Trophoblast cell (in vitro differentiated cells and primary cell): Measurements from ENCODE around the gene GABRG3.
"Not testable (repeated sequence)": the region's sequence is repeated elsewhere in the genome, so short reads cannot be mapped to it uniquely, and the experiment has no call there.

ENCODE experiments used
- DNase-seq, 2 donors: peaks; one replicate each; pipeline ENCODE4 v3.0.0-alpha.2; 2016
- H2AFZ ChIP-seq: 2 replicates; pipeline ENCODE4 v1.6.1; 2013; ENCODE audit warnings: low read length, moderate library complexity, mild to moderate bottlenecking; ENCODE audit not compliant: insufficient read depth, poor library complexity
- H2AK5ac ChIP-seq: 2 replicates; pipeline ENCODE4 v1.6.1; 2013; ENCODE audit warnings: mild to moderate bottlenecking, low read length
- H2BK120ac ChIP-seq: 2 replicates; pipeline ENCODE4 v1.6.1; 2013; ENCODE audit warnings: low read length, mild to moderate bottlenecking, moderate library complexity; ENCODE audit not compliant: insufficient read depth, poor library complexity
- H2BK12ac ChIP-seq: 2 replicates; pipeline ENCODE4 v1.6.1; 2013; ENCODE audit warnings: mild to moderate bottlenecking, low read length, moderate library complexity
- H2BK5ac ChIP-seq: 2 replicates; pipeline ENCODE4 v1.6.1; 2013; ENCODE audit warnings: low read length, low read depth, moderate library complexity, mild to moderate bottlenecking; ENCODE audit not compliant: poor library complexity
- H3K14ac ChIP-seq: 2 replicates; pipeline ENCODE4 v1.6.1; 2013; ENCODE audit warnings: mild to moderate bottlenecking, low read length
- H3K18ac ChIP-seq: 2 replicates; pipeline ENCODE4 v1.6.1; 2013; ENCODE audit warnings: mild to moderate bottlenecking, low read length
- H3K23ac ChIP-seq: 2 replicates; pipeline ENCODE4 v1.6.1; 2013; ENCODE audit warnings: low read length
- H3K27ac ChIP-seq: 2 replicates; pipeline ENCODE4 v1.5.1; 2013; ENCODE audit warnings: low read depth, mild to moderate bottlenecking, inconsistent platforms, low read length, moderate library complexity
- H3K27me3 ChIP-seq: 2 replicates; pipeline ENCODE4 v1.6.1; 2013; ENCODE audit warnings: inconsistent platforms, mild to moderate bottlenecking, low read length, moderate library complexity; ENCODE audit not compliant: insufficient read depth
- H3K36me3 ChIP-seq, 2 experiments: 1 replicate in 1 of 2; 2 replicates in 1 of 2; pipeline ENCODE4 v1.6.1; 2013; ENCODE audit warnings: low read length in 2 of 2, mild to moderate bottlenecking in 2 of 2, moderate library complexity in 1 of 2; ENCODE audit not compliant: insufficient read depth in 2 of 2, control insufficient read depth in 1 of 2
- H3K4ac ChIP-seq: 2 replicates; pipeline ENCODE4 v1.6.1; 2013; ENCODE audit warnings: low read depth, mild to moderate bottlenecking, low read length, moderate library complexity
- H3K4me1 ChIP-seq, 2 experiments: 1 replicate in 1 of 2; 2 replicates in 1 of 2; pipeline ENCODE4 v1.6.1; 2013; ENCODE audit warnings: low read length in 2 of 2, mild to moderate bottlenecking in 2 of 2, moderate library complexity in 1 of 2; ENCODE audit not compliant: insufficient read depth in 2 of 2, control insufficient read depth in 1 of 2
- H3K4me2 ChIP-seq: 2 replicates; pipeline ENCODE4 v1.6.1; 2013; ENCODE audit warnings: inconsistent platforms, mild to moderate bottlenecking, low read length, moderate library complexity
- H3K4me3 ChIP-seq: 2 replicates; pipeline ENCODE4 v1.5.1; 2013; ENCODE audit warnings: mild to moderate bottlenecking, low read depth, low read length, inconsistent platforms
- H3K79me1 ChIP-seq: one replicate; pipeline ENCODE4 v1.6.1; 2013; ENCODE audit warnings: low read length
- H3K79me2 ChIP-seq: 2 replicates; pipeline ENCODE4 v1.6.1; 2013; ENCODE audit warnings: low read length, mild to moderate bottlenecking; ENCODE audit not compliant: control insufficient read depth, insufficient read depth, poor library complexity
- H3K9ac ChIP-seq: 2 replicates; pipeline ENCODE4 v1.6.1; 2013; ENCODE audit warnings: mild to moderate bottlenecking, low read length
- H3K9me3 ChIP-seq: 2 replicates; pipeline ENCODE4 v1.6.1; 2013; ENCODE audit warnings: low read depth, mild to moderate bottlenecking, control low read depth, inconsistent platforms, low read length; ENCODE audit not compliant: insufficient read depth
- H4K12ac ChIP-seq: 2 replicates; pipeline ENCODE4 v1.6.1; 2013; ENCODE audit warnings: low read depth, mild to moderate bottlenecking, low read length, moderate library complexity
- H4K8ac ChIP-seq: 2 replicates; pipeline ENCODE4 v1.6.1; 2013; ENCODE audit warnings: low read depth, mild to moderate bottlenecking, low read length, moderate library complexity
- H4K91ac ChIP-seq: one replicate; pipeline ENCODE4 v1.6.1; 2013; ENCODE audit warnings: low read depth, mild to moderate bottlenecking, low read length, moderate library complexity
- WGBS: extraction: QIAGEN DNeasy Blood & Tissue Kit; methylation state at CpG from one replicate; pipeline ENCODE4 v1.1.7; 2013; ENCODE audit warnings: missing lambda C conversion rate; ENCODE audit not compliant: insufficient read length, insufficient coverage; ENCODE audit errors: extremely low coverage; 5-methylcytosine and 5-hydroxymethylcytosine counted together

GABRG3 gene

DNA sequence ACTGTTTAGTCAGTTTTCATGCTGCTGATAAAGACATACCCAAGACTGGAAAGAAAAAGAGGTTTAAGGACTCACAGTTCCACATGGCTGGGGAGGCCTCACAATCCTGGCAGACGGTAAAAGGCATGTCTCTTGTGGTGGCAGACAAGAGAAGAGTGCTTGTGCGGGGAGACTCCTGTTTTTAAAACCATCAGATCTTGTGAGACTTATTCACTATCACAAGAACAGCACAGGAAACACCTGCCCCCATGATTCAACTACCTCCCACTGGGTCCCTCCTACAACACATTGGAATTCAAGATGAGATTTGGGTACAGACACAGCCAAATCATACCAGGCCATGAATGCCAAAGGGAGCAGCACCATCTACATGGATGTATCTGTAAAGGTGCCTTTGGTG lies 406.4 kb downstream of the GABRG3 start:
- not testable (repeated sequence) for H3K27ac ChIP-seq, H4K12ac ChIP-seq, H3K9me3 ChIP-seq, H3K4me1 ChIP-seq, H3K18ac ChIP-seq, H4K8ac ChIP-seq, H3K27me3 ChIP-seq, H2BK12ac ChIP-seq, H3K23ac ChIP-seq, H3K79me1 ChIP-seq, H3K79me2 ChIP-seq, H2AK5ac ChIP-seq, H3K4me2 ChIP-seq, H3K4me3 ChIP-seq, H4K91ac ChIP-seq, H2BK5ac ChIP-seq, H3K9ac ChIP-seq, H2AFZ ChIP-seq, H3K36me3 ChIP-seq, H3K14ac ChIP-seq, DNase-seq, H2BK120ac ChIP-seq, H3K4ac ChIP-seq
- WGBS = no CpG with 5 or more reads among the region's 2 CpGs

DNA sequence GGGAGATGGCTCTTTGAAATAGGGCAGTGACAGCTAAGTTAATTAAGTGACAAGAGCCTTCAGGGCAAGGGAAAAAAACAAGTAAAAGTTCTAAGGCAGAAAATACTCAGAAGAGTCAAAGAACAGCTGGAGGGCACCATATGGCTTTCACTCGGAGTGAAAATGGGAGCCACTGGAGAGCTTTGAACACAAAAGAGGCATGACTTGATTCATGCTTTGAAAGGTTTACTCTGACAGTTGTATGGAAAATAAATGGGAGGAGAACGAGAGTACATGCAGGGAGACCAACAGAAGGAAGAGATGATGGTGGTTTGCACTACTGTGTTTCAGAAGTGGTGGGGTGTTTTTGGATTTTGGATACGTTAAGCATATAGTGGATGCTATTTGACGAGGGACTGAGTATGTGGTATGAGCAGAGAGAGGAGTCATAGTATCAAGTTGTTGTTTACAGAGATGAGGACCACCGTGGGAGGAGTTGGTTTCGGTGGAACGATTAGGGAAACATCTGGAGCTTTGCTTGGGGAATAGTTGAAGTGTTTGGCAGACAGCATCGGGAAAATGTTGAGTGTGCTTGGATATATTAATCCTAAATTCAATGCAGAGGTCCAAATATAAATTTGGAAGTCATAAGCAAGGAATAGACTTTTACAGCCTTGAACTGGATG lies 411.5 kb downstream of the GABRG3 start:
- Histone ChIP-seq H3K4me3 (no peak overlapping the region), H3K9me3 (no peaks in the 10 kb centered on the region), H3K27me3 (no peaks in the 10 kb centered on the region), H3K4ac (no peak overlapping the region), H3K79me2 (no peaks in the 10 kb centered on the region), H3K23ac (no peak overlapping the region), H2BK12ac (no peak overlapping the region), H3K4me2 (no peak overlapping the region), H3K27ac (no peak overlapping the region), H3K36me3 (no peaks in the 10 kb centered on the region), H2BK5ac (no peak overlapping the region), H4K12ac (no peak overlapping the region), H3K18ac (no peak overlapping the region), H2AFZ (no peak overlapping the region), H3K9ac (no peak overlapping the region), H4K91ac (no peak overlapping the region), H3K79me1 (no peaks in the 10 kb centered on the region), H3K14ac (no peak overlapping the region), H4K8ac (no peak overlapping the region), H2BK120ac (no peak overlapping the region), H2AK5ac (no peak overlapping the region), H3K4me1 (no peaks in the 10 kb centered on the region)
- WGBS = no CpG with 5 or more reads among the region's 8 CpGs
- no peak for DNase-seq

- Histone ChIP-seq H3K4me3 (no peak overlapping the region), H3K9ac (no peak overlapping the region), H4K12ac (no peak overlapping the region), H3K27me3 (no peaks in the 10 kb centered on the region), H3K27ac (no peak overlapping the region), H3K36me3 (no peaks in the 10 kb centered on the region), H3K23ac (no peak overlapping the region), H3K9me3 (no peaks in the 10 kb centered on the region), H3K4me1 (no peaks in the 10 kb centered on the region), H4K8ac (no peak overlapping the region), H3K4me2 (no peak overlapping the region), H2AK5ac (no peak overlapping the region), H3K79me2 (no peaks in the 10 kb centered on the region), H2BK5ac (no peak overlapping the region), H2AFZ (no peak overlapping the region), H3K18ac (no peak overlapping the region), H2BK12ac (no peak overlapping the region), H3K4ac (no peak overlapping the region), H3K79me1 (no peaks in the 10 kb centered on the region), H3K14ac (no peak overlapping the region), H4K91ac (no peak overlapping the region), H2BK120ac (no peak overlapping the region)
- no CpG with 5 or more reads among the region's 4 CpGs for WGBS
- no peak for DNase-seq
Measured at GRCh38 chr15:27383726-27384125, 412.7 kb downstream of the GABRG3 start.

- no peak overlapping the region for H3K14ac ChIP-seq
Measured at GRCh38 chr15:27392163-27392562, 421.2 kb downstream of the GABRG3 start.

More at GRCh38 chr15:27392163-27392562, 421.2 kb downstream of the GABRG3 start:
- Histone ChIP-seq H4K12ac (no peak overlapping the region), H3K27me3 (no peaks in the 10 kb centered on the region), H3K18ac (no peak overlapping the region), H3K23ac (no peak overlapping the region), H2BK5ac (no peak overlapping the region), H3K4me2 (no peak overlapping the region), H3K27ac (no peak overlapping the region), H3K9me3 (no peaks in the 10 kb centered on the region), H3K9ac (no peak overlapping the region), H4K8ac (no peak overlapping the region), H3K79me2 (no peaks in the 10 kb centered on the region), H2BK120ac (no peak overlapping the region), H3K4me1 (no peaks in the 10 kb centered on the region), H2AFZ (no peak overlapping the region), H3K4me3 (no peak overlapping the region), H4K91ac (no peak overlapping the region), H2BK12ac (no peak overlapping the region), H3K4ac (no peak overlapping the region), H2AK5ac (no peak overlapping the region), H3K79me1 (no peaks in the 10 kb centered on the region), H3K36me3 (no peaks in the 10 kb centered on the region)
- DNase-seq = no peak
- WGBS = no CpG with 5 or more reads among the region's 3 CpGs
